Stimulated activated CD4-positive, alpha-beta T cell treated with anti-CD3 and anti-CD28 coated beads, Interleukin-1b, Interleukin-23, amount 100 ng/mL, for 1 hour (primary cell): ENCODE measurements around the gene TBCB.
"Not testable (repeated sequence)": the region's sequence is repeated elsewhere in the genome, so short reads cannot be mapped to it uniquely, and the experiment has no call there.

Source experiments
- DNase-seq, 2 donors: peaks; one replicate each; pipeline ENCODE4 v3.0.0-alpha.2; 2020; ENCODE audit warnings: low read depth in 2 of 2

Gene TBCB

GRCh38 chr19:36101550-36102327, 13.5 kb upstream of the TBCB start:
- DNase-seq = no peak

- DNase-seq = no peak
These were observed 12.1 kb upstream of the TBCB start for GRCh38 chr19:36103040-36103626.

- DNase-seq = no peak
These were observed 11.3 kb upstream of the TBCB start for GRCh38 chr19:36103842-36104552.

GRCh38 chr19:36106441-36106840, 8.8 kb upstream of the TBCB start:
- no peak for DNase-seq

- DNase-seq = no peak
These were observed 8.3 kb upstream of the TBCB start for GRCh38 chr19:36106991-36107390.

GRCh38 chr19:36108684-36109083, 6.6 kb upstream of the TBCB start:
- no peak for DNase-seq

- no peak for DNase-seq
These were observed 4.6 kb upstream of the TBCB start, which contains the start of gene OVOL3 for GRCh38 chr19:36110487-36111199. TSS of gene OVOL3 (plus strand) at chr19:36111143. CDS start at chr19:36111203, 60 bp downstream.

GRCh38 chr19:36111200-36111539, 4.1 kb upstream of the TBCB start:
- no peak for DNase-seq

- DNase-seq = no peak
These were observed 2.6 kb upstream of the TBCB start for GRCh38 chr19:36112678-36113077.

- DNase-seq = no peak
These were observed 1.8 kb upstream of the TBCB start for GRCh38 chr19:36113425-36113824.

GRCh38 chr19:36113894-36114720, 1.2 kb upstream of the TBCB start:
- no peak for DNase-seq

- peak; percentile 95 to 98 for DNase-seq
These were observed 381 bp upstream of the TBCB start, which contains the start of gene POLR2I for GRCh38 chr19:36114721-36115452. TSS of gene POLR2I (minus strand) at chr19:36114875. CDS start at chr19:36114856, 19 bp downstream.

- no peak for DNase-seq
These were observed 1.0 kb downstream of the TBCB start for GRCh38 chr19:36116344-36116637.

- DNase-seq = no peak
These were observed 5.1 kb downstream of the TBCB start for GRCh38 chr19:36120092-36120983.

- DNase-seq = no peak
These were observed 5.7 kb downstream of the TBCB start for GRCh38 chr19:36120984-36121358.

GRCh38 chr19:36121486-36122124, 6.3 kb downstream of the TBCB start:
- no peak for DNase-seq

- DNase-seq = no peak
These were observed 10.3 kb downstream of the TBCB start for GRCh38 chr19:36125557-36125956.

- no peak for DNase-seq
These were observed 13.1 kb downstream of the TBCB start for GRCh38 chr19:36128392-36128736.

GRCh38 chr19:36131221-36131620, 16.0 kb downstream of the TBCB start:
- not testable (repeated sequence) for DNase-seq
